WERI-Rb-1 (cell line): Measurements from ENCODE around the gene CWF19L2.

ENCODE experiments used
- DNase-seq: peaks from one replicate; pipeline ENCODE4 v3.0.0-alpha.2; 2020
- H3K27ac ChIP-seq: fragments of 250-450 bp; sonication (Bioruptor Pico); 2 replicates; pipeline ENCODE4 v1.5.1; 2020; ENCODE audit warnings: mild to moderate bottlenecking, moderate library complexity
- H3K27me3 ChIP-seq: fragments of 250-450 bp; sonication (Bioruptor Pico); 2 replicates; pipeline ENCODE4 v1.5.1; 2021; ENCODE audit warnings: mild to moderate bottlenecking, low read depth, moderate library complexity; ENCODE audit not compliant: insufficient read depth, severe bottlenecking
- H3K36me3 ChIP-seq: fragments of 250-450 bp; sonication (Bioruptor Pico); 2 replicates; pipeline ENCODE4 v1.5.1; 2020; ENCODE audit warnings: mild to moderate bottlenecking, moderate library complexity
- H3K4me3 ChIP-seq: 2 replicates; pipeline ENCODE4 v1.5.1; 2011; ENCODE audit warnings: low read depth, mild to moderate bottlenecking, control low read depth, low read length
- H3K9me3 ChIP-seq: fragments of 250-450 bp; sonication (Bioruptor Pico); 2 replicates; pipeline ENCODE4 v1.5.1; 2021; ENCODE audit warnings: mild to moderate bottlenecking, moderate library complexity; ENCODE audit not compliant: severe bottlenecking
- CTCF ChIP-seq: IDR thresholded peaks from 2 replicates; pipeline ENCODE4 v1.5.1; 2011; ENCODE audit warnings: low read depth, mild to moderate bottlenecking, control low read depth, inconsistent platforms, low read length

The CWF19L2 gene

GRCh38 chr11:107494055-107494454 lies 36.4 kb upstream of the CWF19L2 start:
- Histone ChIP-seq H3K36me3 (no peaks in the 10 kb centered on the region), H3K27ac (no peak overlapping the region), H3K27me3 (no peaks in the 10 kb centered on the region), H3K4me3 (no peak overlapping the region), H3K9me3 (no peaks in the 10 kb centered on the region)
- no peak for TF ChIP-seq CTCF
- DNase-seq, result no peak

DNA sequence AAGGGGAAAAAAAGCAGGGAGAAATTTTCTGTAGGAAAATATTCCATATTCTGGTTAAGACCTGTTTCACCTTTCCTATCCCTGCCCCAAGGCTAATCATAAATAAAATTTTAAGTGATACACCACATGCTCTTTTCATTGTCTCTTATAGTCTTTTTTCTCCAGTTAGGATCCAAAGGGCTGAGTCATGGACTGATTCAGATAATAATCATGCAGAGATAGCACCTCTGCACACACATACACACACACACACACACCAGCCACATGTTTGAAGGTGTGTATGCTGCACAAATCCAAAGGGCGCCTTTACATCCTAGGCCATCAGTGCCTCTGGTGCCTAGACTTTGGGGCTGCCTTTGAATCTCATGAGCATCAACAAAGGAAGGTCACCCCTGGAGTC lies 35.5 kb upstream of the CWF19L2 start:
- H3K27ac ChIP-seq, result no peak overlapping the region
- no peaks in the 10 kb centered on the region for H3K36me3 ChIP-seq
- H3K27me3 ChIP-seq, result no peaks in the 10 kb centered on the region
- H3K4me3 ChIP-seq, result no peak overlapping the region
- no peak for DNase-seq
- no peaks in the 10 kb centered on the region for H3K9me3 ChIP-seq
- no peak for TF ChIP-seq CTCF

DNA sequence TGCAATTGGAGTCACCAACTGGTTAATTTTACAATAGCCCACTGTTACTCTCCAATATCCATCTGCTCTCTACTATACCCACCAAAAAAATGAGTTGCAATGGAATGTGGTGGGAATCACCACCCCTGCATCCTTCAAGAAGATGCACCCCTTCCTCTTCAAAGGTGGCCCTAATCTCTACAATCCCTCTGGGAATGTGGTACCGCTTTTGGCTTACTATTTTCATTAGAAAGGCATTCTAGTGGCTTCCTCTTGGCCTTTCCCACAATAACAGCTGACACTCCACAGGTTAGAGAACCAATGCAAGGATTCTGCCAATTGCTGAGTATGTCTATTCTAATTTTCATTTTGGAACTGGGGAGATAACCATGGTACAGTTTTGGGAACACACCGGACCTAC lies 33.2 kb upstream of the CWF19L2 start:
- Histone ChIP-seq H3K27ac (no peak overlapping the region), H3K36me3 (no peaks in the 10 kb centered on the region), H3K9me3 (no peaks in the 10 kb centered on the region), H3K4me3 (no peak overlapping the region), H3K27me3 (no peaks in the 10 kb centered on the region)
- TF ChIP-seq CTCF, result no peak
- DNase-seq, result no peak

DNA sequence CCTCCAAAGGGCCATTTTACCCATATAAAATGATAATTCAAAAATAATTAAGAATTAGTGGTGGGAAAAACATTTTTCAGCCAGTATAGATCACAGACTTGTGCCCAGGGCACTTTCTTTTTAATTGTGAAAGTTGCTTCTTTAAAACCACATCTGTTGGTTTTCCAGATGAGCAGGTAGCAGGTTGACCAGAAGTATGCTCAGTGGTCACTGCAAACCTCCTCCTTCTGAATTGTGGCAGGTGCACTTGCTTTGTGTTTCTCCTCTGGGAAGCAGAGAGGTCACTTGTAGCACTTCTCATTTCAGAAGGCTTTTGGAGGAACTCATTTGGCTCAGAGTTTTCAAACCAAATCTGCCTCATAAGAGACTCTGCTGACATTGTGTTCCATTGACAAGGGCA lies 24.6 kb upstream of the CWF19L2 start:
- Histone ChIP-seq H3K27ac (no peak overlapping the region), H3K9me3 (no peaks in the 10 kb centered on the region), H3K27me3 (no peaks in the 10 kb centered on the region), H3K36me3 (no peaks in the 10 kb centered on the region), H3K4me3 (no peak overlapping the region)
- no peak for DNase-seq
- TF ChIP-seq CTCF, result no peak

GRCh38 chr11:107478922-107479321 lies 21.3 kb upstream of the CWF19L2 start:
- TF ChIP-seq CTCF, result no peak
- DNase-seq, result no peak
- Histone ChIP-seq H3K4me3 (no peak overlapping the region), H3K36me3 (no peaks in the 10 kb centered on the region), H3K27me3 (no peaks in the 10 kb centered on the region), H3K27ac (no peak overlapping the region), H3K9me3 (no peaks in the 10 kb centered on the region)

- H3K4me3 ChIP-seq, result no peak overlapping the region
- H3K27ac ChIP-seq, result no peak overlapping the region
- H3K27me3 ChIP-seq, result no peaks in the 10 kb centered on the region
- DNase-seq, result no peak
- no peak for TF ChIP-seq CTCF
- H3K9me3 ChIP-seq, result no peaks in the 10 kb centered on the region
- H3K36me3 ChIP-seq, result no peaks in the 10 kb centered on the region
Measured at GRCh38 chr11:107477820-107478219, 20.2 kb upstream of the CWF19L2 start.
